Fibroblast of skin of right quadriceps (primary cell): ENCODE results near the gene PDP2.
A peak's percentile ranks its signal among the peaks of the same experiment; 100 is the strongest.
"Not testable (repeated sequence)": the region's sequence is repeated elsewhere in the genome, so short reads cannot be mapped to it uniquely, and the experiment has no call there.

Experiments used
- DNase-seq: peaks from one replicate; pipeline ENCODE4 v3.0.0-alpha.2; 2013

PDP2 gene

DNA sequence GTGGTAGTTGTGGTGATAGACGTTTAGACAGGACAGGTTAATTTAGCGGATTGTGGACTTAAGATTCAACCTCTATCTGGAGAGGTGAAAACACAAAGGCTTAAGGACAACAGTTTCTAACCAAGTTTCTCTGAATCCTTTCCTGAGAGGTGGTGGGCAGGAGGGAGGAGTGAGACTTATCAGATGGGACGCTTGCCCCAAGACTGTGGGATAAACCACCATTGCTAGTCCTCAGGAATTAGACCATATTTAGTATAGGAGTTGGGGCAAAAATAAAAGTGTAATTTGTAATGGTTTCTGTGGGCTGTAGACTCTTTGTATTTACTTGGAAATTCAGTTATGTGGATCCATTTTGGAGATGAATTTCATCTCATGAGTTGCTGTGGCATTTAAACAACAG, 6.6 kb downstream of the PDP2 start:
- DNase-seq: no peak

DNA sequence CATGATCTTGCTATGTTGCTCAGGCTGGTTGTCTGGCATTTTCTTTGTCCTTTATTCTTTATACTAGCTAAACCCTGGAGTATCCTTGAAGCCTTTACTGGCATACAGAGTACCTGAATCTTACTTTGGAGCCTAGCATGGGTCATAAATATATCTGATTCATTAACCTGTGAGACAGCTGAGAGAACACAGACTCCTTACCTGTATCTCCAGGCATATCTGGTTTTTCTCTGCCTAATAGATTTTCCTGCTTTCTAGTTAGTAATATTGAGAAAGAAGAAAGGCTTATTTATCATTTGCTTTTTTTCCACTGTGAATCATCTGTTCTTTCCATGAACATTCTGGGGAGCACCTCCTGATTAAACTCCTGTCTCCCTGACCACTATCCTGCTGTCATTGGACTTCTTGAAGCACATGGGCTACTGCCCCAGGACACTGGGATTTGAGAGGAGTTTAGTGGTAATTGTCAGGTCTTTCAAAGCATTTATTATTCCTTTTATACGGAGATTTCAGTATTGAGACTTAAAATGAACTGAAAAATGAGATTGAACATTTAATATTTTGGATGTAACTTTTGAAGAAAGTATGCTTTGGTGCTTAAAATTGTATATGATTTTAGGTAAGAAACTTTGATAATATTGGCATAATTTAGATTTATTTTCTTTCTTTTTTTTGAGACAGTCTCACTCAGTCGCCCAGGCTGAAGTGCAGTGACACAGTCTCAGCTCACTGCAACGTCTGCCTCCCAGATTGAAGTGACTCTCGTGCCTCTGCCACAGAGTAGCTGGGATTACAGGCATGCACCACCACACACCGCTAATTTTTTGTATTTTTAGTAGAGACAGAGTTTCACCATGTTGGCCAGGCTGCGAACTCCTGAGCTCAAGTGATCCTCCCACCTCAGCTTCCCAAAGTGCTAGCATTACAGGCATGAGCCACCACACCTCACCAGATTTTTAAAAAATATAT, 8.6 kb downstream of the PDP2 start:
- DNase-seq: no peak

DNA sequence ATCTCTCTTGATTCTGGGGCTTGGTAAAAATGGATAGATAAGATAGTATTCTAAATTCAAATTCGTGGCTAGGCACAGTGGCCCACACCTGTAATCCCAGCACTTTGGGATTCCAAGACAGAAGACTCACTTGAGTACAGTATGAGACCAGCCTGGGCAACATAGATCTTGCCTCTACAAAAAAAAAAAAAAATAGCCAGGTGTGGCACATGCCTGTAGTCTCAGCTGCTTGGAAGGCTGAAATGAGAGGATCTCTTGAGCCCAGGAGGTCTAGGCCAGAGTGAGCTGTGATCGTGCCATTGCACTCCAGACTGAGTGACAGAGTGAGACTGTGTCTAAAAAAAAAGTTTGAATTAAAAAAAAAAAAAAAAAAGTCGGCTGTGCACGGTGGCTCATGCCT, 9.3 kb downstream of the PDP2 start:
- no peak for DNase-seq

- DNase-seq: no peak
Observed at GRCh38 chr16:66890799-66891198, 10.5 kb downstream of the PDP2 start.

- no peak for DNase-seq
Observed at GRCh38 chr16:66891360-66891759, 11.0 kb downstream of the PDP2 start.

- no peak for DNase-seq
Observed at GRCh38 chr16:66891797-66892196, 11.5 kb downstream of the PDP2 start.

- no peak for DNase-seq
Observed at GRCh38 chr16:66894055-66894454, 13.7 kb downstream of the PDP2 start.

GRCh38 chr16:66894948-66895688, 14.8 kb downstream of the PDP2 start:
- peak; percentile 64 for DNase-seq

DNA sequence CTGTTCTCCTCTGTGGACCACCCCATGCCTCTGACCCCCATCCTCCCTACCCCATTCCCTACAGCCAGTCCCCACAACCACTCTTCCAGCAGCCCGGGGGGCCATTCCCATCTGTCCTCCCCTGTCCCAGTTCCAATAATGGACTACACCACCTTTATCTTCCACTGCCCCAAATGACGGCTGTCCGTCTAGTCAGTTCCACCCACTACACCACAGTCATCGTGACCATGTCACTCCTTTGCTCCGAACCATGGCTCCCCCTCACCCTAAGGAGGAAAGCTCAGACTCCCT, 15.3 kb downstream of the PDP2 start:
- DNase-seq: no peak

- DNase-seq: no peak
Observed at GRCh38 chr16:66895999-66896398, 15.7 kb downstream of the PDP2 start.

- DNase-seq: not testable (repeated sequence)
Observed at GRCh38 chr16:66896682-66897081, 16.4 kb downstream of the PDP2 start.

DNA sequence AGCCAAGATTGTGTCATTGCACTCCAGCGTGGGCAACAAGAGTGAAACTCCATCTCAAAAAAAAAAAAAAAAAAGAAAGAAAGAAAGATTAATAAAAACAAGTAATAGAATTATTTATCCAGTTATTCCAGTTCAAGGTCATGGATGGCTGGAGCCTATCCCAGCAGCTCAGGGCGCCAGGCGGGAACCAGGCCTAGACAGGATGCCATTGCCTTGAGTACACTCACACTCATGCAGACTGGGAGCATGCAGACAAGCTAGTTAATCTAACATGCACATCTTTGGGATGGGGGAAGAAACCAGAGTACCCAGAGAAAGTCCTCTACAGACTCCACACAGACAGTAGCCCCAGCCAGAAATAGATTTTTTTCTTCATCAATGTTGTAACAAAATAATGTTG, 17.9 kb downstream of the PDP2 start:
- peak; percentile 45 for DNase-seq

- DNase-seq: no peak
Observed at GRCh38 chr16:66898933-66899309, 18.6 kb downstream of the PDP2 start.

DNA sequence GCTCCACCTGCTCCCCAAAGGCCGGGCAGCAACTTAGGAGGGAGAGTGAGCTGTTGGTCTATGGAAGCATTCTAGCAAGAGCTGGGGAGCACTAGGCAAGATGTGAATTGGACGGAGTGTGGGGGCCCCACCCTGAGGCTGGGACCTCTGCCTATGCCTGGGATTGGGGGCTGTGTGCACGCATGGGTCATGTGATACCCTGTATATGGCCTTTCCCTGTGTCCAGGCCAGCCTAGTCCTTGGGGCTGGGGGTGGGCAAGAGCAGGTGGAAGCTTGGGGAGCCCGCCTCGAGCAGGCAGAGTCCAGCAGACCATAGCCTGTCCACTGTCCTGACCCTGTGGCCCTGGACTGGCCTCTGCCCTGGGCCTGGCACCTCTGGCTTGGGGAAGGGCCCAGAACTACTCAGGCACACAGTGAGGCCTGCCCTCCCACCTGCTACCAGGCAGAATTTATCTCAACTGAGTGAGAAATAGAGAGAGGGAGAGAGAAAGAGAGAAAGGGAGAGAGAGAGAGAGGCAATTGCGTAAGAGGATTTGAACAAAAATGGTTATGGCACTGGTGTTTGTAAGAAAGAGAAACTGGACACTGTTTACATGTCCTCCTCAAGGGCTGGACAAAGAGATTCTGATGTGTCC, 19.1 kb downstream of the PDP2 start:
- no peak for DNase-seq

DNA sequence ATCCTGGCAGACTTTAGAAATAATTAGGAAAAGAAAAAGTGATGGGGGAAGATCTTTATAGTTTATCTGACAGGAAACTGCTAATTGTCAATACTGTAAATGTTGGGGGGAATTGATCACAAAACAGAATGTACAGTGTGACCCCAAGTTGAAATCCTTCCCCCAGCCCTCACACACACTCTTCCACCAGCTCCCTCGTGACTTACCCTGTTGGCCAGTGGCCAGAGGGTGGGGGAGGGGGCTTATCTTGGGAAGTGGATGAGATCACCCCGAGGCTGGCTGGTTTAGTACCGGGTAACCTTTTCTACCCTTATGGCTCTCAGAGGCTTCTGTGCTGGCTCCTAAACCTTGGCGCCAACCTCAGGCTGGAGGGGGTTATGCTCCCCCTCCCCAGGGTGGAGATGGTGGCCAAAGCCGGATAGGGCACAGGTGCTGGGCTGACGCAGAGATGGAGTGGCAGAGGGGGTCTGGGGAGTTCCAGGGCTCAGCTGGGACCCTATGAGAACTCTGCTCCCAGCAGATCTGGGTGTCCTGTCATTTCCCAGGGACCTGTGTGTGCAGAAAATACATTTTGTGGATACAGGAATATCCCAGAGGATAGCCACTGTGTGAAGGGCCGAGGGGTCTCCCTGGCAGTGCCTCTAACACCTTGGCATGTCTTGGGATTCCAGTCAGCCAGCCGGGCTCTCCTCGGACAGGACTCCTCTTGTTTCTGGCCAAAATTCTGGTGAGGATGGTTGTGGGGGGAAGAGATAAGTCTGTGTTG, 19.8 kb downstream of the PDP2 start:
- peak; percentile 73 for DNase-seq

DNA sequence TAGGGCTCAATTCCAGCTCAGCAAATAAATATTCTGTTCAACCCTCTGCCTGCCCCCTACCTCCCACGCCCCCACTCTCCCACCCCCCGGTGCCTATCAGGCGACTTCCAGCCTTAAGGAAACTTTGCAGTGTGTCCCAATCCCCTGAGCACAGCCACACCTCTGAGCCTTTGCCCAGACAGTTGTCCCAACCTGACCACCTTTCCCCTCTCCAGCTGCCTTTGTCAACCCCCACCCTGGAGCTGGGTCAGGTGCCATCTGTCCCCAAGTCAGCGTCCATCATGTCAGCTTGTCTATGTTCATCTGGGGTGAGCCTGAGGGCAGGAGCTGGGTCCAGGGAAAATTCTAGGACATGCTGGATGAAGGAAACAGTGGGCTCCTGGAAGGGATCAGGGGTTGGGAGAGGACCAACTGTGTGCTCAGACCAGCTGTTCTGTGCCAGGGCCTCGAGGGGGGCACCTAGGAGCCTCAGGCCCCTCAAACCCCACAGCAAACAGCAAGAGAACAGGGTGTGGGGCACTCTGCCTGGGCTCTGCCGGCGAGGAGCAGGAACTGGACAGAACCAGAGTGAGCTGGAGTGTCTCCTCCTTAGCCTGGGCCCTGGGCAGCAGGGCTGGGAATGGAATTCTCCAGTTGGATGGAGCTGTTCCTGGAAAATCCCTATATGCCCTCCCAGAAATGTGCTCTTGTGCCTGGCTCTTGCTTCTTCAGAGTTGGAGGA, 20.6 kb downstream of the PDP2 start:
- no peak for DNase-seq

DNA sequence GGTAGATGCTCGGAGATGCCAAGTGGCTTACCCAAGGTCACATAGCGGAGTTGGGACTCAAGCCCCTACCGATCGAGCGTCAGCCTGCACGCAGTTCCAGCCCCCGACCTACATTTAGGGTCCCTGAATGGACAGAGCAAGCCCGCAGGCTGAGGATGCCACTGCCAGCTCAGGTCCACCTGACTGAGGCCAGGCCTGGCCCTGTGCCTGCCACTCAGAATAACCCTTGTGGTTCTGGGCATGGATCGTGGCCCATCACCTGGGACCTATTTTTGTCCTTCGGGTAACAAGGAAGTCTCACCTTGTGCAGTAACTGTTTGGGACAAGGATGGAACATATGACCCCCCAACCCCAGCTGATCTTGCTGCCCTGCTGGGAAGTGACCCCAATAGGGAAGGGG, 21.3 kb downstream of the PDP2 start:
- no peak for DNase-seq

DNA sequence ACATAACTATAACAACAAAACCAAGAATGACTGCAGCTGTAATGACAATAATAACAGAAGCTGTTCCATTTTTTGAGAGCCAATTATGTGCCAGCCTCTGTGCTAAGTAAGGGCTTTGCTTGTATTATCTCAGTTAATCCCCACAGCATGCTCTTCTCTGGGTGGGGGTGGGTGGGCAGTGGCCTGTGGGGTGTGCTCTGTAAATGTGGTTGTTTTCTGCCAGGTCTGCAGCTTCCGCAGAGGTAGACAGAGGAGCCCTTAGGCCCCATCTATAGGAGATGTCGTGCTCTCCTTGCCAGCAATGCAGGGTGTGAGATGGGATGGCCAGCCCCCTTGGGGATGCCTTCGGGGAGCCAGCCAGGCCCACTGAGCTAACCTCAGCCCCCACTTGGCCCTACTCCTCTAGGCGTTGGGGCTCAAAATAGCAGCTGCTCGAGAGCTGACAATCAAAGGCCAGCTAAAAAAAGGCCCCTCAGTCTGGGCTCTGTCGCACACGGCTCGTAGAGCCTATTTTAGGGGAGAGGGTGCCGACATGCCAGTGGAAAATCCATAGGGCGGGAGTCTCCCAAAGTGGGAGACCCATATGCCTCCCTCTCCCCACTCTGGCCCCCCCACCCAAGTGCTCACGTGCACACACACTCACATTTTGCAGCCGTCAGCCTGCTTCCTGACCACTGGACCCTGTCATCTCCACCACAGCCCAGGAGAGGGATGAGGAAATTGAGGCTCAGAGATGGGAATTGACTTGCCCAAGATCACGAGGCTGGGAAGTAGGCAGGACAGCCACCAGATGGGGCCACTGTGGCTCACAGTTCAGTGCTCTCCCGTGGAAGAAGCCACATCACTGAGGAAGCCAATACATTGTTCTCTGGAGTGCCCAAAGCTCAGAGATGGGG, 22.6 kb downstream of the PDP2 start:
- no peak for DNase-seq

- DNase-seq: no peak
Observed at GRCh38 chr16:66903544-66904427, 23.5 kb downstream of the PDP2 start.

GRCh38 chr16:66904428-66904845, 24.1 kb downstream of the PDP2 start:
- DNase-seq: no peak
